Hippocampal formation (tissue), 2 donors: Measurements from ENCODE around the gene GARIN5A.

ENCODE experiments used
- DNase-seq, 2 donors: peaks; one replicate each; lab custom pipeline; 2025; lab: John Stamatoyannopoulos, UW

Gene GARIN5A

DNA sequence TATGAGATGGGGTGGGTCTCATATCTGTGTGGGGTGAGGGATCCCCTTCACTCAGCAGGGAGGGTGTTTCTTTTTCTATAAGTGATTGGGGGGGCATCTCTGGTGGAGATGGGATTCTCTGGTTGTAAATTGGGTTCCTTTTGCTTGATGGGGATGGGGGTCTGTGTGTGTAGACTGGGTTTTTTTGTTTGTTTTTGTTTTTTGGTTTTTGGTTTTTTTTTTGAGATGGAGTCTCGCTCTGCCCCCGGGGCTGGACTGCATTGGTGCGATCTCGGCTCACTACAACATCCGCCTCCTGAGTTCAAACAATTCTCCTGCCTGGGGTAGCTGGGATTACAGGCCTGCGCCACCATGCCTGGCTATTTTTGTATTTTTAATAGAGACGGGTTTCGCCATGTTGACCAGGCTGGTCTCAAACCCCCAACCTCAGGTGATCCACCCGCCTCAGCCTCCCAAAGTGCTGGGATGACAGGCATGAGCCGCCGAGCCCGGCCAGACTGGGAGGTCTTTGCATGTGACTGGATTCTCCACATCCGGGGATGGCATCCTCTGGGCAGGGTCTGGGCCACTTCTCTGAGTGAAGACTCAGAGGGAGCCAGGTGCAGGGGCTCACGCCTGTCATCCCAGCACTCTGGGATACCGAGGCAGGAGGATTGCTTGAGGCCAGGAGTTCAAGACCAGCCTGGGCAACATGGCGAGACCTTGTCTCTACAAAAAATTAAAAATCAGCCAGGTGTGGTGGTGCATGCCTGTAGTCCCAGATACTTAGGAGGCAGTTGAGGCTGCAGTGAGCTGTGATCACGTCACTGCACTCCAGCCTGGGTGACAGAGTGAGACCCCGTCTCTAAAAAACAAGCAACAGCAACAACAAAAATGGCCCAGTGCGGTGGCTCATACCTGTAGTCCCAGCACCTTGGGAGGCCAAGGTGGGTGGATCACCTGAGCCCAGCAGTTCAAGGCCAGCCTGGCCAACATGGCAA is 43.2 kb downstream of the GARIN5A start:
- no peak for DNase-seq

DNA sequence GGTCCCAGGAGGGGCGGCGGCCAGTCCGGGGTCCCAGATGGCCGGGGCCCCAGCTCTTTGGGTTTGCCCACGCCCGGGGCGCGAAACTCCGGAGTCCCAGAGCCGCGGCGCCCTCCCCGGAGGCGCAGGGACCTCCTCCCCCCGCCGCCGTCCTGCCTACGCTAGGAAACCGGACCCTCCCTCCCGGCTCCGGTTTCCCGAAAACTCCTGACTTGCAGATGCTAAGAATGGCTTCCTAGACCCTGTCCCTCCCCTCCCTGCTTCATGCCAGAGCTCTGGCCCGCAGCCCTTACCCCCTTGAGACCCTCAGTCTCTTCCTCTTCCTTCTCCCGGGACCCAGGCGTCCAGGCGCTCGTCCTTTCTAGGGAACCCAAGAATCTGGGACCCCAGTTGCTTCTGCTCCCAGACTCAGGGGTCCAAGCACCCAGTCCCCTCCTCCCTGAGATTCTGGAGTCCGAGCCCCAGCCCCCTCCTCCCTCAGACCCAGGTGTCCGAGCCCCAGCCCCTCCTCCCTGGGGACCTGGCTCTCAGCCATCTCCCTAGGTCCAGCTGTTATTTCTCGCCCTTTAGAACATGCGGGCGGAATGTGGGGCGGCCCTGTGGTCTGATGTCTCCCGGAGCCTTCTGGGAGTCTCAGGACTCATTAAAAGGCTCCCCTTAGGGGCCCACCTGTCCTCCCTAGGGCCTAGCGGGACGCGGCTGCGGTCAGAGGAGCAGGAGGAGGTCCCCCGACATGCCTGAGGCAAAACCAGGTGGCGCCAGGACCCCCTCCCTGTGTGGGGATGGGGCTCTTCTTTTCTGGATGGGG is 44.2 kb downstream of the GARIN5A start, which contains the start of gene MYBPC2:
MYBPC2 (plus strand) TSS at position 672 of the 808 bp plus-strand sequence; CDS start at position 734, 62 bp downstream.
- no peak for DNase-seq

DNA sequence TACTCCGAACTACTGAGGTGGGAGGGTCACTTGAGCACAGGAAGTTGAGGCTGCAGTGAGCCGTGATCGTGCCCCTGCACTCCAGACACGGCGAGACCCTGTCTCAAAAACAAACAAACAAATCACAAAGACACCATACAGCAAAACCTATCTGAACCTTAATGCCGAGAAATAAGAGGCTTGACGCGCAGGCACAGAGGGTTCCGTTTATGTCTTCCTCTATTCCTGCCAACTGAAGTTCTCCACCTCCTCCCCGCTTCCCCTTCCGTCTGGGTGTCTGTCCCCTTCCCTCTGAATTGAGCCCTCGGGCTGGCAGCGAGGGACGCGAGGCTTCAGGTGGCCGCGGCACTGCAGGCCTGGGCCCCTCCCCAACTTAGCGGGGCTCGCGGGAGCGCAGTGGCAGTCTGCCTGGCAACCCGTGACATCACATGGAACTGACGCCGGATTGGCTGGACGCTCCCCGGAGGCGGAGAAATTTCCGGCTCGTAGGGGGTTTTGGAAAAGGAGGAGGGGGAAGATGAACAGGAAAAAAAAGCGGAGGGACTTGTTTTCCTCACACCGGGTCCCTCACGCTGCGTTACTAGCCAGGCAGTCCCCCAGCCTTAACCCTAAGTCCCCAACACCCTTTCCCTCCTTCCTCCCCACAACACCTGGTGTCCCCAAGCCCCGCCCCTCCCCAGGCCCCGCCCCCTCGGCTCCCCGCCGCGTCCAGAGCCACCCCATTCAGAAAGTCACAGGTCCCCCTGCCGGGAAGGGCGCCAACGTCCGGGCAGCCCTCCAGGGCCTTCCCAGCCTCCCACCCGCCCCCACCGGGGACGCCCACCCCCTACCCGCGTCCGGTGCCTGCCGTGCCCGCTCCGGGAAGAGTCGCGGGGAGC is 45.1 kb downstream of the GARIN5A start:
- DNase-seq, result peak; percentile 44 to 70

DNA sequence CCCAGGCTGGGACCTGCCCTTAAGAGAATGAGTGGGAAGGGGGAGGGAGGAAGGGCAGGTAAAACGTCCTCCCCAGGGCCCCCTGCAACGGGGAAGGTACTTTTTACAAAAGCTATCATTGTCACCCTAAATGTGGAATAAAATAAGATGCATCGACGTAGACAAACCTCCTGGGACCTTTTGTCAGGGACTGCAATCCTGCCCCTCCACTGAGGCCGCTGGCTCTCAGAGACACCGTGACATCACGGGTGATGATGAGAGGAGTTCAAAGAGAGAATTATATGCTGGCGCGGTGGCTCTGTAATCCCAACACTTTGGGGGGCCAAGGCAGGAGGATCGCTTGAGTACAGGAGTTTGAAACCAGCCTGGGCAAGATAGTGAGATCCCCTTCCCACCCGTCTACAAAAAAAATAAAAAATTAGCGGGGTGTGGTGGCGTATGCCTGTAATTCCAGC is 45.7 kb downstream of the GARIN5A start:
- no peak for DNase-seq

DNA sequence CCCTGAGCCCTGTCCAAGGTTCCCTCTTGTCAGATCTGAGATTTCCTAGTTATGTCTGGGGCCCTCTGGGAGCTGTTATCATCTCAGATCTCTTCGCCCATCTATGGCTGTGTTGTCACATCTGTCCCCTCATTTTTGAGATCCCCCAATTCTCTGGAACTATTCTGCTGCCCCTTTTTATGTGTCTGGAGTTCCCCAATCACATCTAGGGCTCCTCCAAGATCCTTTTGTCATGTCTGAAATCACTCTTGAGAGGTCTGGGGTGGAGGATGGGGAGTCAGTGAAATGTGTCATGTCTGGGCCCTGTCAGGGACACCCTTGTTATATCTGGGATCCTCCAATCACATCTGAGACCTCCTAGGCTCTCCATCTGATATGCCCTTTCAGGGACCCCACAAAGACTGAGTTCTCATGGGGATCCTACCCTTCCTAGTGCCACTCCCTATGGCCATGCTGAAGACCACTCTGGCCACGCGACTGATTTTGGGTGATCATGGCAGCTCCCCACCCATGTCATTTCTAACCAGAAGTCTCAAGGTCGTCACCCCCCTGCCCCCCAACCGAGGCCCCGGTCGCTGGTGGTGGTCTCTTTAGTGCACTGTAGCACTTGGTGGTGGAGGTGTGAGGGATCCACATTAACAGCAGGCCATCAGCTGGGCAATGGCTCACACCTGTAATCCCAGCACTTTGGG is 47.7 kb downstream of the GARIN5A start:
- no peak for DNase-seq

DNA sequence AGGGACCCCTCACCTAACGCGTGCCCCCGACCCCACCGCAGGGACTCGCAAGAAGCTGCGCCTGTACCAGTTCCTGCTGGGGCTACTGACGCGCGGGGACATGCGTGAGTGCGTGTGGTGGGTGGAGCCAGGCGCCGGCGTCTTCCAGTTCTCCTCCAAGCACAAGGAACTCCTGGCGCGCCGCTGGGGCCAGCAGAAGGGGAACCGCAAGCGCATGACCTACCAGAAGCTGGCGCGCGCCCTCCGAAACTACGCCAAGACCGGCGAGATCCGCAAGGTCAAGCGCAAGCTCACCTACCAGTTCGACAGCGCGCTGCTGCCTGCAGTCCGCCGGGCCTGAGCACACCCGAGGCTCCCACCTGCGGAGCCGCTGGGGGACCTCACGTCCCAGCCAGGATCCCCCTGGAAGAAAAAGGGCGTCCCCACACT is 48.6 kb downstream of the GARIN5A start:
- peak; percentile 50 to 64 for DNase-seq

DNA sequence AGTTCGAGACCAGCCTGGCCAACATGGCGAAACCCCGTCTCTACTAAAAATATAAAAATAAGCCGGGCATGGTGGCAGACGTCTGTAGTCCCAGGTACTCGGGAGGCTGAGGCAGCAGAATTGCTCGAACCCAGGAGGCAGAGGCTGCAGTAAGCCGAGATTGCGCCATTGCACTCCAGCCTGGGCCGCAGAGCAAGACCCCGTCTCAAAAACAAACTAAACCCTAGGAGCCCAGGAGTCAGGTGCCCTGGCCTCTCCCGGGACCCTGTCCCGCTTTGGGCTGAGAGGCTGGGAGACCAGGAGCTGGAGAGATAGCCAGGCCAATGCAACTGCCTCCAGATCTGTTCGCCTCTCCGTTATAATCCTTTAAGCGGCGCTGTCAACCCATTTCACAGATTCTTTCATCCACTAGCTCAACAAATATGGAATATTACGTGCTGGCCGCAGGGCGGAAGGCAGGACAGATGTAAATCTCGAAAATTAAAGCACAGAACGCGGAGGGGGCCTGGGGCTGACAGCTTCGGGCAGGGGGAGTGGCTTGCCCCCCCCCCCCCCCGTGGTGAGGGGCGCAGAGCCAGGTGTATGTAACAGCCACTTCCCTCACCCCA is 49.2 kb downstream of the GARIN5A start:
- DNase-seq, result no peak

DNA sequence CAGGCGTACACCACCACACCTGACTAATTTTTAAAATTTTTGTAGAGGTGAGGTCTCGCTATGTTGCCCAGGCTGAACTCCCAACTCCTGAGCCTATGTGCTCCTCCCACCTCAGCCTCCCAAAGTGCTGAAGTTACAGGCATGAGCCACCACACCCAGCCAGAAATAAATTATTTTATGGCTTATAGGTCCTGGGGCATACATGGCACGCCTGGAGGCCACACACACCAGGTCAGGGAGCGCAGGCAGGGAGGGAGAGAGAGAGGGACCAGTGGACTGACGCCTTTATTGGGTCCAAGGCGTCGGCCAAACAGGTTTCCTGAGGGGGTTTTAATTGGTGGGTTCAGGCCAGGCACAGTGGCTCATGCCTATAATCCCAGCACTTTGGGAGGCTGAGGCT is 51.1 kb downstream of the GARIN5A start:
- no peak for DNase-seq

DNA sequence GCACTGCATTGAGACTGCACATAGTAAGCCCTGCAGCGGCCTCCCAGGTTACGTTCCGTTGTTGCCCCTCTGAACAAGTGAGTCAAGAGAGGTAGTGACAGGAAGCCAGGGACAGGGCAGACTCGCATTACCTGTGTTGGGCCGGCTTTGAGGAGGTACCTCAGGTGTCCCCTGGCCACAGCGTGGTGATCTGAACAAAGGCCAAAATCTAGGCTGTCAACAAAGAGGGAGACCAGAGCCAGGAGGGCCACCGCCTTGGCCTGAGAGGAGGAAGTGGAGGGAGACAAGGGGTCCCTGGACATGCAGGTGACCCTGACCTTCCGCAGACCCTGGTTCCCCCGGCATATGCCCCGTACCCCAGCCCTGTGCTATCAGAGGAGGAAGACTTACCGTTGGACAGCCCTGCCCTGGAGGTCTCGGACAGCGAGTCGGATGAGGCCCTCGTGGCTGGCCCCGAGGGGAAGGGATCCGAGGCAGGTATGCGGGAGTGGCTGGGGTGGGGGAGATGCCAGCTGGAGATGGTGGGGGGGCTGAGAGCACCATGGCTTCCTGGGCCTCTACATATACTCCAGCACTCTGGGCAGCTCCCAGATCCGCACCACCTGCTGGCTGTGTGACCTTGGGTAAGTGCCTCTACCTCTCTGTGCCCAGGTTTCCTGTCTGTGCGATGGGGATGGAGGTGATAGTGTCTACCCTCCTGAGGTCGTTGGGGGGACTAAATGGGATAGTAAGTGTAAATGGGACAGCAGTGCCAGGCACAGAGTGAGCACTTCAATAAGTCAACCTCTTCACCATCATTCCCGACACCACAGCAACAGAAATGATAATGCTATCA is 53.2 kb downstream of the GARIN5A start:
- DNase-seq, result no peak

DNA sequence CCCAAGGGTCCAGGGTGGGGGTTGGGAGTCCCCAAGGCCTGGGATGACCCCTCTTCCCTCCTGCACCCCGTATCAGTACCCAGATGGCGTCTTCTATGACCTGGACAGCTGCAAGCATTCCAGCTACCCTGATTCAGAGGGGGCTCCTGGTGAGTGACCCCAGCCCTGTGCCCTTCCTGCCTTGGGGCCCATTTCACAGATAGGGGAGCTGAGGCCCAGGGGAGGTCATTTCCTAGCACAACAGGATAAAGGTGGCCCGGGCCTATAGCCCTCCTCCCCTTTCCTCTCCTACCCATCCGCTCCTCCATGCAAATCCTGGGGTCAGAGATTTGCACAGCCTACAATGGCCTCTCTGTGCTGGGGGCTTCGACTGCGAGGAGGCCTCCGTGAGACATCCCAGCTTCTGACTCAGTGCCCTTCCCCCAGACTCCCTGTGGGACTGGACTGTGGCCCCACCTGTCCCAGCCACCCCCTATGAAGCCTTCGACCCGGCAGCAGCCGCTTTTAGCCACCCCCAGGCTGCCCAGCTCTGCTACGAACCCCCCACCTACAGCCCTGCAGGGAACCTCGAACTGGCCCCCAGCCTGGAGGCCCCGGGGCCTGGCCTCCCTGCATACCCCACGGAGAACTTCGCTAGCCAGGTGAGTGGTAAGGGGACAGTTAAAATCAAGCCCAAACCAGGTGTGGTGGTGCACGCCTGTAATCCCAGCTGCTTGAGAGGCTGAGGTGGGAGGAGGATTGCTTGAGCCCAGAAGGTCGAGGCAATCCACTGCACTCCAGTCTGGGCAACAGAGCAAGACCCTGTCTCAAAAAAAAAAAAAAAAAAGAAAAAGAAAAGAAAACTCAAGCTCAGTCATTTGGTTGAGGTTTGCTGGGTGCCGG is 54.0 kb downstream of the GARIN5A start:
- no peak for DNase-seq

DNA sequence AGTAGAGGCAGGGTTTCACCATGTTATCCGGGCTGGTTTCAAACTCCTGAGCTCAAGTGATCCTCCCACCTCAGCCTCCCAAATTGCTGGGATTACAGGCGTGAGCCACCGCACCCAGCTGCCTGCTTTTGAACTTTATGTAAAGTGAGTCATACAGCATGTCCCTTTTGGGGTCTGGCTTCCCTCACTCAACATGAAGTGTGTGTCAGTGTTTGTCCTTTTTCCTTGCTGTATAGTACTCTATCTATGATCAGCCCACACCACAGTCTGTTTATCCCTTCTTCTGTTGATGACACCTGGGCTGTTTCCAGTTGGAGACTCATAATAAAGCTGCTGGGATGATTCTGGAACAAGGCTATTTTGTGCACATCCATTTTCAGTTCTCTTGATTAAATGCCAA is 55.8 kb downstream of the GARIN5A start:
- no peak for DNase-seq

DNA sequence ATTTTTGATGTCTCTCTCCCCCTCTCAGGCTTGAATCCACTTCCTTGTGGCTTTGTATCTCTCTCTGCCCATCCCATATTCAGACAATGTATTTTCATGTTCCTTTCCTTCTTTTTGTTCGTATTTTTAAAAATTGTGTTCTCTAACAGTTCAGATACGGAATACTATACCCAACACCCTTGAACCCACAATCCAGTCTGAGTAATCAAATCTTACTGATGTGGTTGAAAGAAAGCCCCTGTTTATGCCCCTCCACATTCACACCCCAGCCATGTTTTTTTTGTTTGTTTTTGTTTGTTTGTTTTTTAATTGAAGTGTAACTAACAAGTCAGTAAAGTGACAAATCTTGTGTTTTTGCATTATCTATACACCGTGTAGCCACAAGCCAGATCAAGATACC is 56.5 kb downstream of the GARIN5A start:
- no peak for DNase-seq

DNA sequence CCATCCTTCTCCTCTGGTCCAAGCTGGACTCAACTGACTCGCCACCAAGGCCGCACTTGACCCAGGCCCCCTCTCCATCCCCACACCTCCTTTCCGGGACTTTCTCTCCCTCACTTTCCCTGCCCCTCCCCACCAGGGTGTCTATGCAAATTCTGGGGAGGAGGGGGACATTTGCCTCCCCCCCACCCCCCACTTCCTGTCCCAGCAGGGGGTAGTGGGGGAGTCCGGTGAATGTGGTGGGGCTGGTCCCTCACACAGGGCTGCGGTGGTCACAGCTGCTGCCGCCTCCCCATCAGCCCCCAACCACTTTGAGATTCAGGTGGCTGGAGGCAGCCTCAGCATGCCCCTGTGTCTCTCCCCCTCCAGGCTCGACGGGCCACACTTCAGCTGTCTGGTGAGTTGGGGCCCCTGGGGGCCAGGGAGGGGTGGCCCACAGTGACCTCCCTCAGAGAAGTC is 57.0 kb downstream of the GARIN5A start:
- no peak for DNase-seq

DNA sequence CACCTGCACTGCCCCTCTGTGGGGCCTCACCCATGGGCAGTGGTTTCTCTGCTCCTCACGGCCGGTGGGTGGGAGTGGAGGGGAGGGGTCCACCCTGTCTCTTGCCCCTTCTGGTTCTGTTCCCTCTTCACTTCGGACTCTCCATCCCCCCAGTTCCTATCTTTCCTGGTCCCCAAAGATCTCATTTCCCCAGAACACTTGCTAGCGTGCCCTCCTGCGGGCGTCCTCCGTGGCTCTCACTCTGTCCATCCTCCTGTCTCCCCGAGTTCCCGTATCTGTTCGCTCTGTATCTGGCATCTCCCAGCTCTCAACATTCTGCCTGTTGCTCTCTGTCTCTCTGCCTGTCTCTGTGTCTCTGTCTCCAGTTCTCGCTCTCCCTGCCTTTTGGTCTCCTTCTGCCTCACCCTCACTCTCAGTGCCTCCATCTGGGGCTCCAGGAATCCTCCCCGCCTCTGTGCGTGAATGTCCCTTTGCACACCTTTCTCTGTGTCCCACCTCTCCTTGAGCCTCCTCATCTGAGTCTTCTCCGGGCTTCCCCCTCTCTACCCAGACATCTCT is 57.5 kb downstream of the GARIN5A start:
- DNase-seq, result no peak

DNA sequence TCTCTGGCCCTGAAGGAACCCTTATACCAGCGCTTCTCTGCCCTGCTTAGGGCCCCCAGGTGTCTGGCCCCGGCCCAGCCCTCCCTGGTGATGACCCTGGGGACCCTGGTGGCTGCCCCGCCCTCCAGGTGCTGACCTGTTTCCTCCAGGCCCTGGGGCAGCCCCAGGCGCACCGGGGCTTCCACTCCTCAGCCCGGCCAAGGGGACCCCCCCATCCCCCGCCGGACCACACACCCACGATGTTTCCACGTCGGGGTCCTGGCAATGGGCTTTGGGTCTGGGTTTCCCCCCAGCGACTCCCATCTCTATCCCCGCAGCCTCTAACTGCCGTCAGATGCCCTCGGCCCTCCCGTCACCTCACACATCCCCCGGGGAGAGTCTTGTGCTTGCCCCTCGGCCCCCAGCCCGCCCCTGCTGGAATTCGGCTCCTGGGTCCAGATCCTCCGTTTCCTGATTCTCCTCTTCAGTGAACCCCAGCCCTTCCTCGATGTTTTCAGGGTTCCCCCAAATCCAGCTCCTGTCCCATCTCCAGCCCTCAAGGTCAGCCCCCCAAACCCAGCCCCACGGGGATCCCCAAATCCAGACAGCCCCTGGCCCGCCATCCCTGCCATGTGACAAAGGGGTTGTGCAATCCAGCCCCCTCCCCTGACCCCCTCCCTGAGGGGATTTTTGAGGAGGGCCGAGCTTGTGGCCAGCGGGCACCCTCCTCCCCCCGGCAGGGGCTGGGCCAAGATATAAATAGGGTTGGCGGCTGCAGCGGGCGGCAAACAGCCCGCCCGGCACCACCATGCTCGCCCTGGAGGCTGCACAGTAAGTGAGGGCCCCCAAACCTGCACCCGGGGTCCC is 58.2 kb downstream of the GARIN5A start, which contains the start of gene SPIB:
SPIB (plus strand) TSS at position 763 of the 846 bp plus-strand sequence; CDS start at position 788, 25 bp downstream.
- no peak for DNase-seq

DNA sequence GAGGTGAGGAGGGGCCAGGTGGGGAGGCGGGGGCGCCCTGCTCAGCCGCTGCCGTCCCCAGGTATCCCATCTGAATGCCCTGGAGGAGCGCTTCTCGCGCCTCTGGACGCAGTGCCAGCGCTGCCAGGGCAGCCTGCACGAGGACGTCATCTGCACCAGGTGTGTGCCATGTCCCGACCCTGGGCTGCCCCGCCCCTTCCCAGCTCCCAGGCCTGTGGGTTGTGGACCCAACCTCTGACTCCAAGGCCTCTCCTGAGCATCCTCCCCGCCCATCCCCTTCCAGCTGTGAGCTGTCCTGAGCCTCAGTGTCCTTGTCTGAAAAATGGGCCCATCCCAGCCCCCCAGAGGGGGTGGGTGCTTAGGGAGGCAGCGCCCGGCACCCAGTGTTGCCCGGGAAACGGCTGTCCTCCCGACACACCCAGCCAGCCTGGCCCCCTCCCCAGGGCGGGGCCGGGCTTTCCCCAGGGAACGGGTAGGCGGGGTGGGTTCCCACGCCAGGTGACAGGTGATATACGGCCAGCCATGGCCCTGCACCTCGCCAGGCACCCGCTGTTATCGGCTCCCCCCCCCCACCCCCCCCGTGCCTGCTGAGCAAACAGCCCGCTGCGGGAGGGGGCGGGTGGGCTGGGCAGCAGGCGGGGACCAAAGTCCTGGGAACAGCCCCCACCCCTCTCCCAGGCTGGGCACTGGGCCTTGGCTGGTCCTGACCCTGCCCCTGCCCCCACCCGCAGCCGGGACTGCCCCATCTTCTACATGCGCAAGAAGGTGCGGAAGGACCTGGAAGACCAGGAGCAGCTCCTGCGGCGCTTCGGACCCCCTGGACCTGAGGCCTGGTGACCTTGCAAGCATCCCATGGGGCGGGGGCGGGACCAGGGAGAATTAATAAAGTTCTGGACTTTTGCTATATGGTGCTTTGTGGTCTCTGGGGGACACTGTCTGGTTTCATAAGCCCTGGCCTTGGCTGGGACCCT is 59.3 kb downstream of the GARIN5A start:
- no peak for DNase-seq
